Measurements from ENCODE around the gene PER1.

DNA sequence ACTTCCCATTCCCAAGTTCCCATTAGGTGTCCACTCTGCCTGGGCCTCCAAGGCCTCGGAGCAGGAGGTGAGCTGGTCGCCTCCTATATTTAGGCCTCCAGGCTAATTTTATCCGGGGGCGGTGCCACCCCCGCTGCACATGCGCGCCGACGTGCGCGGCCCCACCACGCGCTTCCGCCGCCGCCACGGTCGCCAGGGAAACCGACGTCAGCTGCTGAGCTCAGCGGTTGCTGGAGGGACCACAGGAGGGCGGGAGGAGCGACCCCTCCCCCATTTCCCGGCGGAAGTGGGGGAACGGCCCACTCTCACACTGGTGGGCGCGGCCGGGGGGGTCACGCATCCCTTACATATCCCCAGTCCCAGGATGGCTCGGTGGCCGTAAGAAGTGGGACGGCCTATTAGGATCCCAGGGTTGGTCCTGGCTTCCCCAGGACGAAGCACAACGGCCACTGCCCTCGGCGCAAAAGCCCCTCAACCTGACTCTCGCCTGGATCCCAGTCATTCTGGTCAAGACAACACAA is 1.0 kb downstream of the PER1 start:
- TF ChIP-seq, protein P1, sequence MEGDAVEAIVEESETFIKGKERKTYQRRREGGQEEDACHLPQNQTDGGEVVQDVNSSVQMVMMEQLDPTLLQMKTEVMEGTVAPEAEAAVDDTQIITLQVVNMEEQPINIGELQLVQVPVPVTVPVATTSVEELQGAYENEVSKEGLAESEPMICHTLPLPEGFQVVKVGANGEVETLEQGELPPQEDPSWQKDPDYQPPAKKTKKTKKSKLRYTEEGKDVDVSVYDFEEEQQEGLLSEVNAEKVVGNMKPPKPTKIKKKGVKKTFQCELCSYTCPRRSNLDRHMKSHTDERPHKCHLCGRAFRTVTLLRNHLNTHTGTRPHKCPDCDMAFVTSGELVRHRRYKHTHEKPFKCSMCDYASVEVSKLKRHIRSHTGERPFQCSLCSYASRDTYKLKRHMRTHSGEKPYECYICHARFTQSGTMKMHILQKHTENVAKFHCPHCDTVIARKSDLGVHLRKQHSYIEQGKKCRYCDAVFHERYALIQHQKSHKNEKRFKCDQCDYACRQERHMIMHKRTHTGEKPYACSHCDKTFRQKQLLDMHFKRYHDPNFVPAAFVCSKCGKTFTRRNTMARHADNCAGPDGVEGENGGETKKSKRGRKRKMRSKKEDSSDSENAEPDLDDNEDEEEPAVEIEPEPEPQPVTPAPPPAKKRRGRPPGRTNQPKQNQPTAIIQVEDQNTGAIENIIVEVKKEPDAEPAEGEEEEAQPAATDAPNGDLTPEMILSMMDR (IDR thresholded peaks at IDR 0.05), result no peak
- peak; percentile 89 for TF ChIP-seq POLR2AphosphoS5 (IDR thresholded peaks at IDR 0.05; ENCODE audit: insufficient read depth in 1 of 2, low read depth in 1 of 2)
- TF ChIP-seq POLR2A (IDR thresholded peaks at IDR 0.05), result peak in 1 of 2 donors; percentile 59

All from vagina (tissue), 2 donors.